Natural killer cell treated with Interleukin-12 subunit alpha and Interleukin-12 subunit beta and Interleukin-15 and Interleukin-18, amount 100 ng/mL, for 72 hours (primary cell): Measurements from ENCODE around the gene TENM4. TPM values are rescaled to one million over a fixed set of nuclear protein-coding genes. Genes with fewer than 3 reads are reported as not detected.

Experiments
- ATAC-seq, 2 donors: fragments of 150-1000 bp; cut with Tn5 transposase in 1 of 2; sonication (Bioruptor Pico), chemical (Tn5 transposase) in 1 of 2; 2 replicates each; pipeline ENCODE4 v1.10.0; 2021
- DNase-seq: peaks from one replicate; pipeline ENCODE4 v3.0.0; 2022; ENCODE audit warnings: low spot score
- H3K27ac Mint-ChIP-seq, 2 donors: 1 replicate in 1 of 2; 2 replicates in 1 of 2; pipeline ENCODE4 v1.8.0; 2022; ENCODE audit warnings: mixed read lengths in 2 of 2, mild to moderate bottlenecking in 1 of 2, moderate library complexity in 1 of 2
- H3K27me3 Mint-ChIP-seq, 2 donors: 1 replicate in 1 of 2; 2 replicates in 1 of 2; pipeline ENCODE4 v1.8.0; 2022; ENCODE audit warnings: mixed read lengths in 2 of 2
- H3K36me3 Mint-ChIP-seq: one replicate; pipeline ENCODE4 v1.8.0; 2022; ENCODE audit warnings: mixed read lengths
- H3K4me1 Mint-ChIP-seq, 2 donors: 1 replicate in 1 of 2; 2 replicates in 1 of 2; pipeline ENCODE4 v1.8.0; 2022; ENCODE audit warnings: low read depth in 2 of 2, mixed read lengths in 2 of 2, mild to moderate bottlenecking in 1 of 2
- H3K4me3 Mint-ChIP-seq: one replicate; pipeline ENCODE4 v1.8.0; 2022; ENCODE audit warnings: mixed read lengths
- H3K9me3 Mint-ChIP-seq: 2 replicates; pipeline ENCODE4 v1.8.0; 2022; ENCODE audit warnings: mixed read lengths
- total RNA-seq, 2 donors: library from RNA; stranded (reverse); gene quantifications; one replicate each; pipeline ENCODE4 v1.2.3, GENCODE V29; 2022

Gene TENM4
- total RNA-seq, 2 donors from 2014 or later, result not detected

GRCh38 chr11:79404325-79404724, 36.5 kb downstream of the TENM4 start:
- H3K27ac Mint-ChIP-seq, result no peak overlapping the region
- no peak overlapping the region for H3K4me3 Mint-ChIP-seq
- H3K36me3 Mint-ChIP-seq, result no peaks in the 10 kb centered on the region
- ATAC-seq (no peak), DNase-seq (no peak)
- H3K9me3 Mint-ChIP-seq, result peaks cover 8% of the 10 kb centered on the region
- no peaks in the 10 kb centered on the region for H3K4me1 Mint-ChIP-seq
- no peaks in the 10 kb centered on the region for H3K27me3 Mint-ChIP-seq

GRCh38 chr11:79403839-79404238, 37.0 kb downstream of the TENM4 start:
- ATAC-seq (no peak), DNase-seq (no peak)
- no peak overlapping the region for H3K4me3 Mint-ChIP-seq
- H3K36me3 Mint-ChIP-seq, result no peaks in the 10 kb centered on the region
- H3K27me3 Mint-ChIP-seq, result no peaks in the 10 kb centered on the region
- no peak overlapping the region for H3K27ac Mint-ChIP-seq
- no peaks in the 10 kb centered on the region for H3K4me1 Mint-ChIP-seq
- peaks cover 4% of the 10 kb centered on the region for H3K9me3 Mint-ChIP-seq

DNA sequence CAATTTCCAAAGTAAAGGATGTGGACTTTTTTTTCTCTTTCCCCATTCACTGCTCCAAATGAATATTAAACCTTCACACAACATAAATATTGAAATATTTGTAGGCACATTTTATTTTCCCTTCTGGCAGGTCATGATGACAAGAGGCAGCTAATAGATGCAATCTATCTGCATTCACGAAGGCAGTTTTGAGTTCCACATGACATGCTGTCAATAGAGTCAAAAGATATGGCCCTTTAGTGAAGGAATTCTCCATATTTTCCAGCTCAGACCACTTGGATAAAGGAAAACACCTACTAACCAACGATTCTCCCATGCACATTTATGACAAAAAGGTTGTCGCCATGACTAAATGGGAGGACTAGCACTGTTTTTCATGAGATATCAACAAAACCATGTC, 37.9 kb downstream of the TENM4 start:
- Mint-ChIP-seq H3K27ac (no peak overlapping the region), H3K9me3 (no peaks in the 10 kb centered on the region)
- no peak for DNase-seq

DNA sequence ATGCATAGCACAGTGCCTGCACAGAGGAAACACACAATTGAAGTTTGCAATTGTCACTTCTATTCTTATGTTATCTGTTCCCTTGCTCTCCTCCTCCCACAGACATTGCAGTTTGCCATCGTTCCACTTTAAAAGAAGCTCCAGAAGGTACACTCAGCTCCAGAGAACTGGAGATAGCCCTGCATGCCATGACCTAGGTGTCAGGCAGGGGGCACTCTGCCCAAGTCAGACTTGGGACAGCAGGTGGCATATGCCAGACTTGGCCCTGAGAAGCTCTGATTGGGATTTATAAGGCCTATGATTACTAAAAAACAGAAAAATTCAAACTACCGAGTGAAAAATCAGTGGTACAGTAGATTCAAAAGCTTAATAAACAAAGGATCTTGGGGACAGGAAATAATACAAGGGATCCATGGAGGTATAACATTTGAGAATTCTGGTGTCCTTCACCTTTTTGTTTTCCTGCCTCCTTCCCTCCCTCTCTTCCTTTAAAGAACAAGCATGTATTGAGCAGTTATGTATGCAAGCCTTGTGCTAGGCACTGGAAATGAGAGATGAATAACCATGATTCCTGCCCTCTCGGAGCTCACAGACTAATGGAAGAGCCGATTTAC, 40.0 kb downstream of the TENM4 start:
- Mint-ChIP-seq H3K4me1 (no peaks in the 10 kb centered on the region), H3K36me3 (no peaks in the 10 kb centered on the region), H3K9me3 (peaks cover 3% of the 10 kb centered on the region), H3K4me3 (no peak overlapping the region), H3K27me3 (no peaks in the 10 kb centered on the region), H3K27ac (no peak overlapping the region)
- DNase-seq (no peak), ATAC-seq (no peak)

More for the DNA sequence above, 37.9 kb downstream of the TENM4 start:
- Mint-ChIP-seq H3K4me3 (no peak overlapping the region), H3K36me3 (no peaks in the 10 kb centered on the region), H3K27me3 (no peaks in the 10 kb centered on the region), H3K4me1 (no peaks in the 10 kb centered on the region)
- no peak for ATAC-seq

DNA sequence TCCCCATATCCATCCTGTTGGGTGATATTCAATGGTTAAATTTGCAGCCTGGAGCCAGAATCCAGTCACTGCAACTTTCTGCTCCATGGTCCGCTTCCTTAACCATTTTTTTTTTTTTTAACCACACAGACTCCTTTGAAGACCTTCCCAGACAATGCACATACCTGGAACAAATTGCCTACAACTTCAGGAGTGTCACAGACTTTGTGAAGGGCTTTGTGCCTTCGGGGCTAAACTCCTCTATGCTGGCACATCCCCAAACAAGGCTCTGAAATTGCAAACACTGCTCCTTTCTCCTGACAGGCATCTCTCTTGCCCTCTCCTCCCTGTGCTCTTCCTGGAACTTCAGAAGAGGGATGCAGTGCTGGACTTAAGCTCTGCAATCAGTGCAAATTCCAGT, 40.6 kb downstream of the TENM4 start:
- DNase-seq, result no peak
- H3K4me1 Mint-ChIP-seq, result no peaks in the 10 kb centered on the region
- no peak for ATAC-seq
- no peaks in the 10 kb centered on the region for H3K27me3 Mint-ChIP-seq
- peaks cover 3% of the 10 kb centered on the region for H3K9me3 Mint-ChIP-seq
- no peak overlapping the region for H3K27ac Mint-ChIP-seq
- no peaks in the 10 kb centered on the region for H3K36me3 Mint-ChIP-seq
- H3K4me3 Mint-ChIP-seq, result no peak overlapping the region

DNA sequence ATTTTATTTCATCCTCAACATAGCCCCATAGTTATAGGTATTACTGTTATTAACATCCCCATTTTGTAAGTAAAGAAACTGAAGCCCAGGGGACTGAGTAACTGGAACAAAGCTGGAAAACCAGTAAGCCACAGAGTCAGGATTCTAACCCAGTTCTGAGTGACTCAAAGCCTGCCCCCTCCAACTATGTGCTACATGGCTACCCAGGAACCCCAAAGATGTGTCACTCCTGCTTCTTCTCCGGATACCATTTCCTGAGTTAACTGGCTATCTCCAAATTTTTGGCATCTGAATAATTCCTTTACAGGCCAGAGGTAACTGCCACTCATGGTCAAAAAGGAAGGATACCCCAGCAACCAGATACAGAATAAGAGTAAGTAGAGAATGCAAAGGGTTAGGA, 43.6 kb downstream of the TENM4 start:
- DNase-seq (no peak), ATAC-seq (no peak)
- H3K36me3 Mint-ChIP-seq, result no peaks in the 10 kb centered on the region
- no peak overlapping the region for H3K27ac Mint-ChIP-seq
- no peaks in the 10 kb centered on the region for H3K27me3 Mint-ChIP-seq
- no peaks in the 10 kb centered on the region for H3K4me1 Mint-ChIP-seq
- no peak overlapping the region for H3K4me3 Mint-ChIP-seq
- peaks cover 3% of the 10 kb centered on the region for H3K9me3 Mint-ChIP-seq

GRCh38 chr11:79396674-79397073, 44.2 kb downstream of the TENM4 start:
- no peak overlapping the region for H3K27ac Mint-ChIP-seq
- no peaks in the 10 kb centered on the region for H3K27me3 Mint-ChIP-seq
- H3K4me1 Mint-ChIP-seq, result no peaks in the 10 kb centered on the region
- no peak overlapping the region for H3K4me3 Mint-ChIP-seq
- H3K36me3 Mint-ChIP-seq, result no peaks in the 10 kb centered on the region
- no peak for DNase-seq
- ATAC-seq, result no peak
- H3K9me3 Mint-ChIP-seq, result peaks cover 3% of the 10 kb centered on the region

DNA sequence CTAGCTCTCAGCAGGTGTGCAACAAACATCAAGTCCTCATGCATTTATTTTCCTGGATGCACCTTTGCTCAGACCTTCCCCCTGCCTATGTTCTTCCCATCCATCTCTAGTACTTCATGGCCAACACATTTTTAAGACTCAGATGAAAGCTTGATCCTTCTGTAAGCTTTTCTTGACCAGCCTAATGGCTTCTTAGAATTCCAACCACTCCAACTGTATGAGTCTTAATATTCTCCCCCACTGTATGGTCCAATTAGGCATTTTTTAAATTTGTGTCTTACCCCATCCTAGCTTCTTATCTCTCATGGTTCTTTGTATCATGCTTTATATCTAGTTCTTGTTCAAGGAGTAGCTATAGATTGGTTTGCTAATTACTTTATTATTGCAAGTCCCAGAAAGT, 44.8 kb downstream of the TENM4 start:
- DNase-seq (no peak), ATAC-seq (no peak)
- Mint-ChIP-seq H3K36me3 (no peaks in the 10 kb centered on the region), H3K4me3 (no peak overlapping the region), H3K27ac (no peak overlapping the region), H3K27me3 (no peaks in the 10 kb centered on the region), H3K4me1 (no peaks in the 10 kb centered on the region), H3K9me3 (peaks cover 3% of the 10 kb centered on the region)

- DNase-seq (no peak), ATAC-seq (no peak)
- H3K4me3 Mint-ChIP-seq, result no peak overlapping the region
- peaks cover 7% of the 10 kb centered on the region for H3K9me3 Mint-ChIP-seq
- no peaks in the 10 kb centered on the region for H3K27me3 Mint-ChIP-seq
- no peaks in the 10 kb centered on the region for H3K36me3 Mint-ChIP-seq
- no peak overlapping the region for H3K27ac Mint-ChIP-seq
- H3K4me1 Mint-ChIP-seq, result no peaks in the 10 kb centered on the region
Observed at GRCh38 chr11:79393362-79394043, 47.3 kb downstream of the TENM4 start.

DNA sequence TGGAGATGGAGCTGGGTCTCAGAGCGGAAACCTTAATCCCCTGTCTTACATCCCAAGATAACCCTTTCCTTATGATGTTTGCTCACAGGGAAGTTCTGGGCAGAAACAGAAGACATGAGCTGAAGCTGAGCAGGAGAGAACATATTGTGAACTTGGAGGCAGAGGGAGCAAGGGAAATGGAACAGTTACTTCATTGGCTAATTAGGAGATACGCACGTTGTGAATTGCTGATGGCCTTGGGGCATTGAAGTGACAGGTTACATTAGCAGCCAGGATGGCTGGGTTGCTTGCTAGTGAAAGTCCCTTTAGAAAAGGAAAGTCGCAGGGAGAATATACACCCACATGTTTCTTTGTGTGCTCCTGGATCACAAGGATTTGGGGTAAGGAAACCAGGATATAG, 48.7 kb downstream of the TENM4 start:
- peaks cover 7% of the 10 kb centered on the region for H3K9me3 Mint-ChIP-seq
- ATAC-seq (no peak), DNase-seq (no peak)
- no peak overlapping the region for H3K4me3 Mint-ChIP-seq
- no peaks in the 10 kb centered on the region for H3K4me1 Mint-ChIP-seq
- H3K36me3 Mint-ChIP-seq, result no peaks in the 10 kb centered on the region
- H3K27ac Mint-ChIP-seq, result no peak overlapping the region
- H3K27me3 Mint-ChIP-seq, result no peaks in the 10 kb centered on the region

GRCh38 chr11:79390923-79391322, 49.9 kb downstream of the TENM4 start:
- Mint-ChIP-seq H3K9me3 (peaks cover 4% of the 10 kb centered on the region), H3K27me3 (no peaks in the 10 kb centered on the region), H3K36me3 (no peaks in the 10 kb centered on the region), H3K4me3 (no peak overlapping the region), H3K4me1 (no peaks in the 10 kb centered on the region), H3K27ac (no peak overlapping the region)
- DNase-seq (no peak), ATAC-seq (no peak)

GRCh38 chr11:79390477-79390876, 50.4 kb downstream of the TENM4 start:
- Mint-ChIP-seq H3K27ac (no peak overlapping the region), H3K36me3 (no peaks in the 10 kb centered on the region), H3K27me3 (no peaks in the 10 kb centered on the region), H3K4me1 (no peaks in the 10 kb centered on the region), H3K4me3 (no peak overlapping the region), H3K9me3 (peaks cover 3% of the 10 kb centered on the region)
- ATAC-seq (no peak), DNase-seq (no peak)

GRCh38 chr11:79388201-79388600, 52.6 kb downstream of the TENM4 start:
- no peaks in the 10 kb centered on the region for H3K36me3 Mint-ChIP-seq
- H3K9me3 Mint-ChIP-seq, result peaks cover 3% of the 10 kb centered on the region
- H3K27ac Mint-ChIP-seq, result no peak overlapping the region
- H3K27me3 Mint-ChIP-seq, result peaks cover 0 to 4% of the 10 kb centered on the region in 2 donors
- ATAC-seq (no peak), DNase-seq (no peak)
- no peaks in the 10 kb centered on the region for H3K4me1 Mint-ChIP-seq
- H3K4me3 Mint-ChIP-seq, result no peak overlapping the region

DNA sequence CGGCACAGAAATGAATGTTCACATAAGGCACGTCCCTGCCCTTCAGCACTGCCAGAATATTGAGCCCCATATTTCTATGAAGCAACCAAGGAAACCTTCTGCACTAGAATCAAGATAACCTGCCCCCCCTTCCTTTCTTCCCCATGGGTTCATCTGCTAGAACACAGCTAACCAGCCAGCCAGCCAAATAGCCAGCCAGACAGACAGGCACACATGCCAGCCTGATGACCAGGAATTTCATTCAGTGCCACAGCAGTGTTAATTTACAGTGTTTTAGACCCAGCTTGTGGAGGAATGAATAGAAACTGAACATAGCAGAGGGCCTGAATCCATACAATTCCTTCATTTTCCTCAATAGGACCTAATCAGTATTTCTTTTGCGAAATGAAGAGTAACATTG, 57.0 kb downstream of the TENM4 start:
- H3K27me3 Mint-ChIP-seq, result peaks cover 0 to 8% of the 10 kb centered on the region in 2 donors
- no peaks in the 10 kb centered on the region for H3K36me3 Mint-ChIP-seq
- no peak for DNase-seq
- H3K9me3 Mint-ChIP-seq, result no peaks in the 10 kb centered on the region
- no peak overlapping the region for H3K4me3 Mint-ChIP-seq
- H3K4me1 Mint-ChIP-seq, result no peaks in the 10 kb centered on the region
- no peak for ATAC-seq
- no peak overlapping the region for H3K27ac Mint-ChIP-seq
